ENCODE measurements around the gene ELF2.
A peak's percentile ranks its signal among the peaks of the same experiment; 100 is the strongest.
"Not testable (repeated sequence)": the region's sequence is repeated elsewhere in the genome, so short reads cannot be mapped to it uniquely, and the experiment has no call there.

Gene ELF2

GRCh38 chr4:139177869-139178619 is 1.0 kb upstream of the ELF2 start:
- Histone ChIP-seq H3K4me1 (ENCODE audit: control insufficient read depth, insufficient read depth, low read length) (peaks cover 9% of the 10 kb centered on the region), H3K36me3 (ENCODE audit: control insufficient read depth, insufficient read depth, low read length, severe bottlenecking) (no peaks in the 10 kb centered on the region), H3K27me3 (replicated peaks; ENCODE audit: control insufficient read depth, insufficient read depth, low read length) (no peaks in the 10 kb centered on the region), H3K9ac (ENCODE audit: low read length) (peak overlapping the region; percentile 90), H3K4me3 (ENCODE audit: low read length) (peak overlapping the region; percentile 98), H3K9me3 (ENCODE audit: control insufficient read depth, low read length) (no peaks in the 10 kb centered on the region)
- DNase-seq (ENCODE audit: low read depth), result peak; percentile 99

DNA sequence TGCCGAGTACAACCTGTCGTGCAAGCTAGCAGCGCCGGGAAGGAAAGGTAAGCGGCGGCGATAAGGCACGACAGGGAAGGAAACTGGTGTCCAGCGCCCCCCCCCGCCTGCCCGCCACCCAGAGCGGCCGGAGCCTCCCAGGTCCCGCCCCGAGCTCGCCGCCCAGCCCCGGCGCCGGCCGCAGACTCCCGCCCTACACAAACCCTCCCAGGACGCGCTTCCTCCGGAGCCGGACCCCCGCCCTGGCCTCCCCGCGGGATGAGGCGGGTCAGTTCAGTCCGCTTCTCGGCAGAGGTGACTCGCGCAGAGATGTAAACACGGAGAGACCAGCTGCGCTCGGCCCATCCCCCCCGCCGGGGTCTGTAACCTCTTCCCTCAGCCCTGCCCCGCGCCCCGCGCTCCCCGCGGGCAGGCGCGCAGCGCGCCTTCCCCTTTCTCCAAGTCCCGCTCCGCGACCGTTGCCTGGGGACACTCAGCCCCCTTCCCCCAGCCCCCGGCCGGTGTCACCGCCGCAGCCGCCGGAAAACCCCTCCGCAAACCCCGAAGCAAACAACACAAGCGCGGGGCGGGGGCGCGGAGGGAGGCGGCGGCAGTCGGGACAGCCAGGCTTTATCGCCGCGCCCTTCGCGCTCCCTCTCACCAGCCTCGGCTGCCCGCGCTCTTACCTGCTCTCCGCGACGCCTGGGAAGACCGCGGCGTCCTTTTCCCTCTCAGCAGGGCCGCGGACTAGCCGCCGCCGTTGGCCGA is 543 bp downstream of the ELF2 start:
- H3K36me3 ChIP-seq (ENCODE audit: control insufficient read depth, insufficient read depth, low read length, severe bottlenecking), result no peaks in the 10 kb centered on the region
- peak overlapping the region; percentile 87 for H3K9ac ChIP-seq (ENCODE audit: low read length)
- no peaks in the 10 kb centered on the region for H3K27me3 ChIP-seq (replicated peaks; ENCODE audit: control insufficient read depth, insufficient read depth, low read length)
- DNase-seq (ENCODE audit: low read depth), result peak; percentile 88
- H3K9me3 ChIP-seq (ENCODE audit: control insufficient read depth, low read length), result no peaks in the 10 kb centered on the region
- peaks cover 19% of the 10 kb centered on the region for H3K4me1 ChIP-seq (ENCODE audit: control insufficient read depth, insufficient read depth, low read length)
- H3K4me3 ChIP-seq (ENCODE audit: low read length), result peak overlapping the region; percentile 96

DNA sequence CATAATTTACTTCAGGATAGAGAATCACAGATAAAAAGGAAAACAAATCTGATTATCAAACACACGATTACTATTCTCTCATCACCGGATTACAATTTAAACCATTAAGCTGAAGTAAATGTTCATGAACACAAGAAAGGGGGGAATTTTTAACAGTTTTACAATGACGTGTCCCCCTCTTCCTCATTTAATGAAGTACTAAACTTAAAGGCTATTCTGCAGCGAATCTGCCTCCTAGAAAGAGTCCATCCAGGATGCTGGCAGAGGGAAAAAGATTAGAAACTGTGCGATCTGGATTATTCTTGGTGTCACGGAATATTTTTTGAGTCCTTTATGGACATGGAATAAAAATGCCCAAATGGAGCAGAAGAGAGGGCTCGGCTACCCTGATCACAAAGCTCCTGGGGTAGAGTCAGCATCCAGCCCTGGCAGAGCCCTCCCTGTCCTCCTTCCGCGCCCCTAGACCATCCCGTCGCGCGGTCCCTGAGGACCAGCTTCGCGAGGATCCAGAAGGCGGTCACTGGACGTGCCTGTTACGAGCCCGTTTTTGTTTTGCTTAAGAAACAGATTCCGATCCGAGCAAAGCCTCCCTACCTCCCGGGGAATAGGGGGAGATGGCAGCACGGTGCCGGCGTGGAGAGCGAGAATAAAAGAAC is 1.2 kb downstream of the ELF2 start:
- Histone ChIP-seq H3K9ac (ENCODE audit: low read length) (peak overlapping the region; percentile 87), H3K27me3 (replicated peaks; ENCODE audit: control insufficient read depth, insufficient read depth, low read length) (no peaks in the 10 kb centered on the region)
- peak; percentile 73 for DNase-seq (ENCODE audit: low read depth)

DNA sequence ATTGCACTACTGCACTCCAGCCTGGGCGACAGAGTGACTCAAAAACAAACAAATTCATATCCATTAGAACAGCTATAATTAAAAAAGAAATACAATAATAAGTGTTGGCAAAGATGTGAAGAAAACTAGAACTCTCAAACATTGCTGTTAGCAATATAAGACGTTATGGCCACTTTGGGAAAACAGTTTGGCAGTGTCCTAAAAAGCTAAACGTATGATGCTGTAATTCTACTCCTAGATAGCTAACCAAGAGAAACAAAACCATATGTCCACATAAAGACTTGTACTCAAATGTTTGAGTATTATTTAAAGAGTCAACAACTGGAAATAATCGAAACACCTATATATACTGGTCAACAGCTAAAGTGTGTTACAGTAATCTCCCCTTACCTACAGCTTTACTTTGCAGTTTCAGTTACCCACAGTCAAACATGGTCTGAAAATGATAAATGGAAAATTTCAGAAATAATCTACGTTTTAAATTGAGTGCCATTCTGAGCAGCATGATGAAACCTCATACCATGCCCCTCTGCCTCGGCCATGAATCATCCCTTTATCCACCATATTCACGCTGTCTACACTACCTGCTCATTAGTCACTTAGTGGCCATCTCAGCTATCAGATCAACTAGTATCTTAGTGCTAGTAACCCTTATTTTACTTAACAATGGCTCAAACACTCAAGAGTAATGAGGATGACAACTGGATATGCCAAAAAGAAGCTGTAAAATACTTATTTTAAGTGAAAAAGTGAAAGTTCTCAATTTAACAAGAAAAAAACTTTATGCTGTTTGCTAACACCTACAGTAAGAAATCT is 4.9 kb downstream of the ELF2 start:
- H3K9ac ChIP-seq (ENCODE audit: low read length), result no peak overlapping the region
- H3K4me3 ChIP-seq (ENCODE audit: low read length), result peak overlapping the region; percentile 5
- H3K27me3 ChIP-seq (replicated peaks; ENCODE audit: control insufficient read depth, insufficient read depth, low read length), result no peaks in the 10 kb centered on the region
- DNase-seq (ENCODE audit: low read depth), result peak; percentile 84
- H3K36me3 ChIP-seq (ENCODE audit: control insufficient read depth, insufficient read depth, low read length, severe bottlenecking), result no peaks in the 10 kb centered on the region
- H3K9me3 ChIP-seq (ENCODE audit: control insufficient read depth, low read length), result no peaks in the 10 kb centered on the region
- peaks cover 31% of the 10 kb centered on the region for H3K4me1 ChIP-seq (ENCODE audit: control insufficient read depth, insufficient read depth, low read length)

More for the DNA sequence above, 1.2 kb downstream of the ELF2 start:
- no peaks in the 10 kb centered on the region for H3K9me3 ChIP-seq (ENCODE audit: control insufficient read depth, low read length)
- peaks cover 24% of the 10 kb centered on the region for H3K4me1 ChIP-seq (ENCODE audit: control insufficient read depth, insufficient read depth, low read length)
- H3K4me3 ChIP-seq (ENCODE audit: low read length), result peak overlapping the region; percentile 96
- no peaks in the 10 kb centered on the region for H3K36me3 ChIP-seq (ENCODE audit: control insufficient read depth, insufficient read depth, low read length, severe bottlenecking)

DNA sequence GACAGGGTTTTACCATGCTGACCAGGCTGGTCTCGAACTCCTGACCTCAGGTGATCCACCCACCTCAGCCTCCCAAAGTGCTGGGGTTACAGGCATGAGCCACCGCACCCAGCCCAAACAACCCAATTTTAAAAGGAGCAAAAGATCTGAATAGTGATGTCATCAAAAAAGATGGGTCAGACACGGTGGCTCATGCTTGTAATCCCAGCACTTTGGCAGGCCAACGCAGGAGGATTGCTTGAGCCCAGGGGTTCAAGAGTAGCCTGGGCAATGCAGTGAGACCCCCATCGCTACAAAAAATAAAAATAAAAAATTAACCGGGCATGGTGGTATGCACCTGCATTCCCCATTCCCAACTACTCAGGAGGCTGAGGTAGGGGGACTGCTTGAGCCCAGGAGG is 6.1 kb downstream of the ELF2 start:
- Histone ChIP-seq H3K9me3 (ENCODE audit: control insufficient read depth, low read length) (no peaks in the 10 kb centered on the region), H3K27me3 (replicated peaks; ENCODE audit: control insufficient read depth, insufficient read depth, low read length) (no peaks in the 10 kb centered on the region), H3K4me1 (ENCODE audit: control insufficient read depth, insufficient read depth, low read length) (peaks cover 33% of the 10 kb centered on the region), H3K36me3 (ENCODE audit: control insufficient read depth, insufficient read depth, low read length, severe bottlenecking) (no peaks in the 10 kb centered on the region), H3K4me3 (ENCODE audit: low read length) (no peak overlapping the region), H3K9ac (ENCODE audit: low read length) (no peak overlapping the region)
- no peak for DNase-seq (ENCODE audit: low read depth)

GRCh38 chr4:139167774-139168444 is 9.1 kb downstream of the ELF2 start:
- peak; percentile 71 for DNase-seq (ENCODE audit: low read depth)

DNA sequence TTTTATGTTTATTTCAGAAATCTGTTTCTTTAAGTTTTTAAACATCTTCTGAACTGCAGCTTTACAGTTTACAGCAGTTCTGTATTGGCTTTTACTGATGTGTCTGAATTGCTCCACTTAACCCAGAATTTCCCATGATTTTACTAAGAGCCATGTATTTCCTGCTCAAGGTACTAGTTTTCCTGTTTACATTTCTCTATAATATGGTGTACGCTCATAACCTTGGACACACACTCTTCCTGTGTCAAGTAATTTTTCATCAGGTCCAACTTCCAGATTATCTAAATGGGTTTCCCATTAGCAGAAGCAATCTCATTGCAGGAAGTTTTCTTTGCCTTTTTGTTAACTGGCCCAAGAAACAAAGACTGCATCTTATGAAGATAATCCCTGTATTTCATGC is 12.3 kb downstream of the ELF2 start:
- H3K27me3 ChIP-seq (replicated peaks; ENCODE audit: control insufficient read depth, insufficient read depth, low read length), result no peaks in the 10 kb centered on the region
- no peak overlapping the region for H3K4me3 ChIP-seq (ENCODE audit: low read length)
- H3K4me1 ChIP-seq (ENCODE audit: control insufficient read depth, insufficient read depth, low read length), result peaks cover 13% of the 10 kb centered on the region
- no peaks in the 10 kb centered on the region for H3K36me3 ChIP-seq (ENCODE audit: control insufficient read depth, insufficient read depth, low read length, severe bottlenecking)
- no peak for DNase-seq (ENCODE audit: low read depth)
- H3K9ac ChIP-seq (ENCODE audit: low read length), result no peak overlapping the region
- H3K9me3 ChIP-seq (ENCODE audit: control insufficient read depth, low read length), result no peaks in the 10 kb centered on the region

More at GRCh38 chr4:139167774-139168444, 9.1 kb downstream of the ELF2 start:
- H3K9me3 ChIP-seq (ENCODE audit: control insufficient read depth, low read length), result no peaks in the 10 kb centered on the region
- H3K4me1 ChIP-seq (ENCODE audit: control insufficient read depth, insufficient read depth, low read length), result peaks cover 28% of the 10 kb centered on the region
- peak overlapping the region; percentile 42 for H3K4me3 ChIP-seq (ENCODE audit: low read length)
- H3K9ac ChIP-seq (ENCODE audit: low read length), result no peak overlapping the region
- H3K36me3 ChIP-seq (ENCODE audit: control insufficient read depth, insufficient read depth, low read length, severe bottlenecking), result no peaks in the 10 kb centered on the region
- H3K27me3 ChIP-seq (replicated peaks; ENCODE audit: control insufficient read depth, insufficient read depth, low read length), result no peaks in the 10 kb centered on the region

GRCh38 chr4:139163806-139164206 is 13.2 kb downstream of the ELF2 start:
- H3K9me3 ChIP-seq (ENCODE audit: control insufficient read depth, low read length), result no peaks in the 10 kb centered on the region
- H3K4me3 ChIP-seq (ENCODE audit: low read length), result no peak overlapping the region
- H3K9ac ChIP-seq (ENCODE audit: low read length), result no peak overlapping the region
- H3K36me3 ChIP-seq (ENCODE audit: control insufficient read depth, insufficient read depth, low read length, severe bottlenecking), result no peaks in the 10 kb centered on the region
- no peaks in the 10 kb centered on the region for H3K27me3 ChIP-seq (replicated peaks; ENCODE audit: control insufficient read depth, insufficient read depth, low read length)
- H3K4me1 ChIP-seq (ENCODE audit: control insufficient read depth, insufficient read depth, low read length), result peaks cover 13% of the 10 kb centered on the region
- DNase-seq (ENCODE audit: low read depth), result no peak

- DNase-seq (ENCODE audit: low read depth), result not testable (repeated sequence)
Observed at GRCh38 chr4:139157977-139158376, 19.0 kb downstream of the ELF2 start.

GRCh38 chr4:139154952-139155557 is 22.0 kb downstream of the ELF2 start:
- H3K36me3 ChIP-seq (ENCODE audit: control insufficient read depth, insufficient read depth, low read length, severe bottlenecking), result no peaks in the 10 kb centered on the region

More at GRCh38 chr4:139157977-139158376, 19.0 kb downstream of the ELF2 start:
- not testable (repeated sequence) for H3K4me1 ChIP-seq (ENCODE audit: control insufficient read depth, insufficient read depth, low read length); H3K36me3 ChIP-seq (ENCODE audit: control insufficient read depth, insufficient read depth, low read length, severe bottlenecking); H3K9ac ChIP-seq (ENCODE audit: low read length); H3K4me3 ChIP-seq (ENCODE audit: low read length); H3K27me3 ChIP-seq (replicated peaks; ENCODE audit: control insufficient read depth, insufficient read depth, low read length); H3K9me3 ChIP-seq (ENCODE audit: control insufficient read depth, low read length)

More at GRCh38 chr4:139154952-139155557, 22.0 kb downstream of the ELF2 start:
- H3K9ac ChIP-seq (ENCODE audit: low read length), result no peak overlapping the region
- H3K4me1 ChIP-seq (ENCODE audit: control insufficient read depth, insufficient read depth, low read length), result peaks cover 4% of the 10 kb centered on the region
- H3K27me3 ChIP-seq (replicated peaks; ENCODE audit: control insufficient read depth, insufficient read depth, low read length), result no peaks in the 10 kb centered on the region
- no peak for DNase-seq (ENCODE audit: low read depth)
- H3K9me3 ChIP-seq (ENCODE audit: control insufficient read depth, low read length), result no peaks in the 10 kb centered on the region
- H3K4me3 ChIP-seq (ENCODE audit: low read length), result no peak overlapping the region
